ENCODE data around the gene GPC1. TPM values are rescaled to one million over a fixed set of nuclear protein-coding genes. Genes with fewer than 3 reads are reported as not detected.

The GPC1 gene
- total and polyA plus RNA-seq, 2 of the 4 experiments (the other 2 are of a cell fraction) = 16.0 to 211 TPM

DNA sequence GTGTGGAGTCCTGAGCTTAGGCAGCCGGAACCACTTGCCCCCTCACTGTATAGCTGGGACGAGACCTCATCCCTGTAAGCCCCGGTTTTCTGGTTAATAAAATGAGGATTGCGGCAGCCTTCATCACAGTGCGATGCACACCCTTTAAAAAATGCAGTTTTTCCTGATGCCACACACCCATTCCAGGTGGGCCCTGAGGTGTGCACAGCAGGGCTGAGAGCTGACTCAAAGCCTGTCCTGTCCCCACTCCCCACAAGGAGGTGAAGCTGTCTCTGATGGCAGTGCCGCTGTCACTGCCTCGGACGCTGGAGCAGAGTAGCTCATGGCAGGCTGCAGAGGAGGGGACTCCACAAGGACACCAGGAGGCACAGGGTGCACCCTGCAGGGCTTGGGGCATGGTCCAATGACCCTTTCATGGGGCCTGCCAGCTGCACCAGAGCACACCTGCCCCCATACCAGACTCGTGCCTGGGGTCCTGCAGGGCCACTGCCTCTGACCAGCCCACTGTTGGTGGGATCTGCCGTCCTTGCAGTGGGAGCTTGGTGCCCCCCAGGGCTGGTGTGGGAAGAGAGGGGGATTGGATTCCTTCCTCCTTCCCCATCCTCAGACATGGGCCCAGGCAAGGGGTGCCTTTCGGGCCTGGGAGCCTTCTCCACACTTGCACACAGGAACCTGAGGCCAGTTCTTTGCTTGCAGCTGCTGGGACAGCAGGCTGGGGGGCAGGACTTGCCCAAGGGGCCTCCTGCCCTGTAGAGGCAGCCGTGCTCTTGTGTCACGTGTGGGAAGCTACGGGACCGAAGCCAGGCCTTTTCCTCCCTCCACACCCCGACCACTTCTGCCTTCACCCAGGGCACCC, 22.8 kb downstream of the GPC1 start (continued):
- no peak for TF ChIP-seq USF2 (IDR thresholded peaks at IDR 0.05; ENCODE audit: low read depth, low read length)
- no peak for TF ChIP-seq CEBPB (IDR thresholded peaks at IDR 0.05; ENCODE audit: low read depth, low read length)
- TF ChIP-seq FOS (IDR thresholded peaks at IDR 0.05; ENCODE audit: low read depth, low read length) = no peak
- TF ChIP-seq RAD21 (IDR thresholded peaks at IDR 0.05; ENCODE audit: low read length) = no peak
- TF ChIP-seq RCOR1 (IDR thresholded peaks at IDR 0.05; ENCODE audit: insufficient replicate concordance, low read length) = no peak
- no peak for TF ChIP-seq NFE2L2 (IDR thresholded peaks at IDR 0.05; ENCODE audit: low read depth, low read length)
